Measurements from ENCODE around the gene ADAMTS8.

DNA sequence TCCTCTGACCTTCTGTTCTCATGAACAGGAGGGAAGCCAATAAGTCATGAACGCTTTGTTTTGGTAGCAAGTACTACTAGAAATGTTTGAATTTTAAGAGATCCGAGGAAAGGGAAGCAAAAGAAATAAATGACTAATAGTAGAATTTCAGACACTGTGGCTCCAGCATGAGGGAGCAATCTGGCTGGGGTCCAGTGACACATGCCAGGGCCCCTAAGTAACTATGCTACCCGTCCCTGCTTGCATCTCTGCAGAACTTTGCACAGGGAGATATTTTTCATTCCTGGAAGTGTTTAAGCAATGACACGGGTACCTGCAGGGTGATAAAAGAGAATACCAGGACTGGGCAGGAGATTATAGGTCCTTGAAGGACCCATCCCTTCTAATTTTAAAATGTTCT, 7.3 kb upstream of the ADAMTS8 start:
- TF ChIP-seq, protein P1, sequence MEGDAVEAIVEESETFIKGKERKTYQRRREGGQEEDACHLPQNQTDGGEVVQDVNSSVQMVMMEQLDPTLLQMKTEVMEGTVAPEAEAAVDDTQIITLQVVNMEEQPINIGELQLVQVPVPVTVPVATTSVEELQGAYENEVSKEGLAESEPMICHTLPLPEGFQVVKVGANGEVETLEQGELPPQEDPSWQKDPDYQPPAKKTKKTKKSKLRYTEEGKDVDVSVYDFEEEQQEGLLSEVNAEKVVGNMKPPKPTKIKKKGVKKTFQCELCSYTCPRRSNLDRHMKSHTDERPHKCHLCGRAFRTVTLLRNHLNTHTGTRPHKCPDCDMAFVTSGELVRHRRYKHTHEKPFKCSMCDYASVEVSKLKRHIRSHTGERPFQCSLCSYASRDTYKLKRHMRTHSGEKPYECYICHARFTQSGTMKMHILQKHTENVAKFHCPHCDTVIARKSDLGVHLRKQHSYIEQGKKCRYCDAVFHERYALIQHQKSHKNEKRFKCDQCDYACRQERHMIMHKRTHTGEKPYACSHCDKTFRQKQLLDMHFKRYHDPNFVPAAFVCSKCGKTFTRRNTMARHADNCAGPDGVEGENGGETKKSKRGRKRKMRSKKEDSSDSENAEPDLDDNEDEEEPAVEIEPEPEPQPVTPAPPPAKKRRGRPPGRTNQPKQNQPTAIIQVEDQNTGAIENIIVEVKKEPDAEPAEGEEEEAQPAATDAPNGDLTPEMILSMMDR (conservative IDR thresholded peaks at IDR 0.05) = no peak
- no peak for TF ChIP-seq ZFX (IDR thresholded peaks at IDR 0.05)
